BLaER1 treated with 17β-estradiol and CSF1 and Interleukin-3, amounts not matched to agents 10 nM and 100 nM (cell line): ENCODE data around the gene TRAPPC10.
A peak's percentile ranks its signal among the peaks of the same experiment; 100 is the strongest.

Experiments
- H3K27ac ChIP-seq, 11 experiments: shearing (Covaris generic); formaldehyde crosslinking; 2 replicates each; pipeline ENCODE4 v1.8.1; 2022
- H3K27me3 ChIP-seq, 11 experiments: shearing (Covaris generic); formaldehyde crosslinking; 2 replicates each; pipeline ENCODE4 v1.8.1; 2022
- H3K36me3 ChIP-seq, 11 experiments: shearing (Covaris generic); formaldehyde crosslinking; 2 replicates each; pipeline ENCODE4 v1.8.1; 2022
- H3K4me1 ChIP-seq, 10 experiments: shearing (Covaris generic); formaldehyde crosslinking; 2 replicates each; pipeline ENCODE4 v1.8.1; 2022
- H3K4me2 ChIP-seq, 11 experiments: shearing (Covaris generic); formaldehyde crosslinking; 2 replicates each; pipeline ENCODE4 v1.8.1; 2022
- H3K4me3 ChIP-seq, 10 experiments: shearing (Covaris generic); formaldehyde crosslinking; 2 replicates each; pipeline ENCODE4 v1.8.1; 2022
- H3K9ac ChIP-seq, 11 experiments: shearing (Covaris generic); formaldehyde crosslinking; 2 replicates each; pipeline ENCODE4 v1.8.1; 2022
- H3K9me3 ChIP-seq, 11 experiments: shearing (Covaris generic); formaldehyde crosslinking; replicated peaks in 1 of 11; 2 replicates each; pipeline ENCODE4 v1.8.1; 2022
- H4K20me1 ChIP-seq, 11 experiments: shearing (Covaris generic); formaldehyde crosslinking; 2 replicates each; pipeline ENCODE4 v1.8.1; 2022
- Cebpa-rat ChIP-seq, 11 experiments: shearing (Covaris generic); IDR thresholded peaks; 2 replicates each; pipeline ENCODE4 v1.8.1; 2022

Gene TRAPPC10

GRCh38 chr21:44002511-44002910 is 9.6 kb upstream of the TRAPPC10 start:
- Histone ChIP-seq H3K36me3 (no peaks in the 10 kb centered on the region), H3K27ac (no peak overlapping the region), H3K4me1 (peaks cover 0 to 8% (median 0%) of the 10 kb centered on the region in 10 experiments; a peak in 6 of 20 replicates), H3K9me3 (peaks cover 0 to 8% (median 6%) of the 10 kb centered on the region in 11 experiments; a peak in 2 of 22 replicates), H3K4me2 (no peak overlapping the region), H4K20me1 (no peaks in the 10 kb centered on the region; a peak in 1 of 22 replicates), H3K9ac (no peak overlapping the region), H3K4me3 (no peak overlapping the region), H3K27me3 (no peaks in the 10 kb centered on the region)
- TF ChIP-seq Cebpa-rat (IDR thresholded peaks at IDR 0.05): no peak

- no peaks in the 10 kb centered on the region; a peak in 1 of 22 replicates for H4K20me1 ChIP-seq
- no peaks in the 10 kb centered on the region for H3K36me3 ChIP-seq
These were observed 8.7 kb upstream of the TRAPPC10 start for GRCh38 chr21:44003307-44003966.

GRCh38 chr21:44005071-44005470 is 7.0 kb upstream of the TRAPPC10 start:
- peaks cover 0 to 9% (median 0%) of the 10 kb centered on the region in 11 experiments; a peak in 2 of 22 replicates for H3K36me3 ChIP-seq
- no peak for TF ChIP-seq Cebpa-rat (IDR thresholded peaks at IDR 0.05)

More at GRCh38 chr21:44003307-44003966, 8.7 kb upstream of the TRAPPC10 start:
- no peak overlapping the region for H3K4me3 ChIP-seq
- no peak overlapping the region for H3K9ac ChIP-seq
- no peaks in the 10 kb centered on the region for H3K27me3 ChIP-seq
- peaks cover 0 to 8% (median 0%) of the 10 kb centered on the region in 10 experiments; a peak in 6 of 20 replicates for H3K4me1 ChIP-seq
- H3K9me3 ChIP-seq: no peaks in the 10 kb centered on the region
- no peak overlapping the region for H3K4me2 ChIP-seq
- H3K27ac ChIP-seq: no peak overlapping the region
- TF ChIP-seq Cebpa-rat (IDR thresholded peaks at IDR 0.05): no peak

GRCh38 chr21:44005593-44005992 is 6.5 kb upstream of the TRAPPC10 start:
- H3K9me3 ChIP-seq: no peaks in the 10 kb centered on the region
- peaks cover 0 to 13% (median 0%) of the 10 kb centered on the region in 11 experiments; a peak in 2 of 22 replicates for H3K36me3 ChIP-seq
- no peaks in the 10 kb centered on the region for H3K27me3 ChIP-seq
- H3K27ac ChIP-seq: no peak overlapping the region
- peaks cover 0 to 10% (median 4%) of the 10 kb centered on the region in 10 experiments; a peak in 12 of 20 replicates for H3K4me1 ChIP-seq
- TF ChIP-seq Cebpa-rat (IDR thresholded peaks at IDR 0.05): no peak
- H4K20me1 ChIP-seq: no peaks in the 10 kb centered on the region; a peak in 1 of 22 replicates
- H3K9ac ChIP-seq: no peak overlapping the region
- H3K4me3 ChIP-seq: no peak overlapping the region
- no peak overlapping the region for H3K4me2 ChIP-seq

More at GRCh38 chr21:44005071-44005470, 7.0 kb upstream of the TRAPPC10 start:
- no peak overlapping the region for H3K27ac ChIP-seq
- H3K9me3 ChIP-seq: no peaks in the 10 kb centered on the region
- H3K4me1 ChIP-seq: peaks cover 0 to 8% (median under 1%) of the 10 kb centered on the region in 10 experiments; a peak in 8 of 20 replicates
- H3K4me2 ChIP-seq: no peak overlapping the region
- H4K20me1 ChIP-seq: no peaks in the 10 kb centered on the region; a peak in 1 of 22 replicates
- no peaks in the 10 kb centered on the region for H3K27me3 ChIP-seq
- no peak overlapping the region for H3K4me3 ChIP-seq
- H3K9ac ChIP-seq: no peak overlapping the region

GRCh38 chr21:44006017-44006619 is 6.0 kb upstream of the TRAPPC10 start:
- no peaks in the 10 kb centered on the region for H3K9me3 ChIP-seq
- no peaks in the 10 kb centered on the region; a peak in 1 of 22 replicates for H4K20me1 ChIP-seq
- H3K4me1 ChIP-seq: peaks cover 4 to 15% (median 8%) of the 10 kb centered on the region in 10 experiments
- no peak overlapping the region for H3K27ac ChIP-seq
- no peak overlapping the region for H3K4me3 ChIP-seq
- TF ChIP-seq Cebpa-rat (IDR thresholded peaks at IDR 0.05): no peak
- no peaks in the 10 kb centered on the region for H3K27me3 ChIP-seq
- H3K36me3 ChIP-seq: peaks cover 0 to 13% (median 0%) of the 10 kb centered on the region in 11 experiments; a peak in 2 of 22 replicates
- no peak overlapping the region for H3K9ac ChIP-seq
- H3K4me2 ChIP-seq: peak overlapping the region in 1 of 11 experiments; percentile 18; a peak in 1 of 22 replicates

- TF ChIP-seq Cebpa-rat (IDR thresholded peaks at IDR 0.05): no peak
- no peak overlapping the region for H3K9ac ChIP-seq
- peaks cover 7 to 17% (median 11%) of the 10 kb centered on the region in 10 experiments for H3K4me1 ChIP-seq
- H3K27ac ChIP-seq: no peak overlapping the region
- H3K36me3 ChIP-seq: peaks cover 0 to 13% (median 0%) of the 10 kb centered on the region in 11 experiments; a peak in 2 of 22 replicates
- H4K20me1 ChIP-seq: no peaks in the 10 kb centered on the region; a peak in 1 of 22 replicates
- H3K9me3 ChIP-seq: no peaks in the 10 kb centered on the region
- H3K4me2 ChIP-seq: no peak overlapping the region
- no peak overlapping the region for H3K4me3 ChIP-seq
- no peaks in the 10 kb centered on the region for H3K27me3 ChIP-seq
These were observed 5.5 kb upstream of the TRAPPC10 start for GRCh38 chr21:44006656-44007055.

GRCh38 chr21:44010429-44010828 is 1.7 kb upstream of the TRAPPC10 start:
- Histone ChIP-seq H3K9me3 (no peaks in the 10 kb centered on the region), H3K4me2 (peak overlapping the region in 8 of 11 experiments; percentile 76 to 96 (median 90); a peak in 10 of 22 replicates), H3K36me3 (peaks cover 0 to 13% (median 0%) of the 10 kb centered on the region in 11 experiments; a peak in 2 of 22 replicates)

GRCh38 chr21:44011123-44011522 is 986 bp upstream of the TRAPPC10 start:
- Histone ChIP-seq H3K27me3 (no peaks in the 10 kb centered on the region), H3K9me3 (no peaks in the 10 kb centered on the region), H3K4me1 (peaks cover 31 to 48% (median 41%) of the 10 kb centered on the region in 10 experiments), H3K27ac (peak overlapping the region in 10 of 11 experiments; percentile 93 to 99 (median 98); a peak in 17 of 22 replicates), H3K4me2 (peak overlapping the region; percentile 76 to 97 (median 91)), H3K4me3 (peak overlapping the region; percentile 85 to 99 (median 96)), H4K20me1 (peaks cover 35 to 40% (median 37%) of the 10 kb centered on the region in 11 experiments), H3K9ac (peak overlapping the region; percentile 92 to 99 (median 98)), H3K36me3 (peaks cover 0 to 13% (median 0%) of the 10 kb centered on the region in 11 experiments; a peak in 2 of 22 replicates)
- TF ChIP-seq Cebpa-rat (IDR thresholded peaks at IDR 0.05): no peak

More at GRCh38 chr21:44010429-44010828, 1.7 kb upstream of the TRAPPC10 start:
- Histone ChIP-seq H3K4me1 (peaks cover 29 to 41% (median 35%) of the 10 kb centered on the region in 10 experiments), H3K27me3 (no peaks in the 10 kb centered on the region), H3K27ac (no peak overlapping the region), H3K9ac (0 out of 22 replicates have a peak overlapping the region, but pooled peaks of 1 of the 11 experiments have one; percentile 3), H3K4me3 (no peak overlapping the region), H4K20me1 (peaks cover 28 to 33% (median 30%) of the 10 kb centered on the region in 11 experiments)
- no peak for TF ChIP-seq Cebpa-rat (IDR thresholded peaks at IDR 0.05)
